HG02571 (cell line): Measurements from ENCODE around the gene PCOLCE2.

Experiments used
- ATAC-seq: cut with Tn5 transposase; IDR thresholded peaks from one replicate; pipeline ENCODE4 v1.9.1; 2021; ENCODE audit warnings: mild to moderate bottlenecking, moderate library complexity; ENCODE audit not compliant: unreplicated experiment

The PCOLCE2 gene

DNA sequence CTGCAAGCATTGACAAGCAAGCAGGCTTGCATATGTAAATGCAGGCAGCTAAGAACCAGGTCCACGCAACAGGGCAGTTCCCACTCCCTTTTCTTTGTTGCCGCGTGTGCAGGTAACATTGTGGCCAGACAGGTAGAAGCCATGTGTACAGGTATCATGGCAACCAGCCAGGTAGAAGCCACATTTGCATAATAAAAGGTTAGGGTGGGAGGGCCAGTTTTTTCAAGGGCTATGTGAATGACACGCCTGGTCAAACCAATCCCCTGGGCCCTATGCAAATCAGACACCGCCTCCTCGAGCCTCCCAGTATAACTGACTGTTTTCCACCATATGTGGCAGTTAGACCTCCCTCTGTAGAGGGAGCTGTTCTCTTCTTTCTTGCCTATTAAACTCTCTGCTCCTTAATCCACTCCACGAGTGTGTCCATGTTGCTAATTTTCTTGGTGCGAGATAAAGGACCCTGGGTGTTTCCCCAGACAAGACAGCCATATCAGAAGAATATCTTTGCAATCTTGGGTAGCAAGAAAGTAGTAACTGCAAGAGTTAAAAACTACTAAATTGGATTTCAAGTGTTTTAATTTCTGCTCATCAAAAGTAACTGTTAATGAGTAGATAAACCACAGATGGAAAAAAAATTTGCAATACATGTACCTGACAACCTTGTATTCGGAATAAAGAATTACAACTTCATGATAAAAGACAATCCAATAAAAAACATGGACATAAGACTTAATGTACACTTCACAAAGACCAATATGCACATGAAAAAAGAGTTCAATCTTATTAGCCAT is 21.8 kb downstream of the PCOLCE2 start:
- no peak for ATAC-seq

- no peak for ATAC-seq
Measured at GRCh38 chr3:142863930-142864920, 24.7 kb downstream of the PCOLCE2 start.

- no peak for ATAC-seq
Measured at GRCh38 chr3:142863010-142863817, 25.7 kb downstream of the PCOLCE2 start.

DNA sequence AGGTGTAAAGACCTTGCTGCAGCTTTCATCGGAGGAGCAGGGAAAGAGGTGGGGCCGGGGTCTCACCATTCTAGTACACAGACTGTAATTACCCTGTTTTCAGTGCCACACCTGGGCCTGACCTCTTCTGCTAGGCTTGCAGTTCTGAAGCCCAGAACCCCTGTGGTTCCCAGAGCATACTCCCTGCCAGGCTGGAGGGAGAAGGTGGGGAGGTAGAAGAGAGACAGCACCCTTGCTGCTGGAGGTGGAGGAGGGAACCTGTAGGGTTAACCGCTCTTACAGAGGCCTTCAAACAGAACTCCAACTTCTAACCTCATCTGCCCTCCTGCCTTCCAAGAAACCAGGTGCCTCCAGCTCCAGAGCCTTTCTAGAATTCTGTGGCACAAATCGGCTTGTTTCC is 27.0 kb downstream of the PCOLCE2 start:
- ATAC-seq: no peak

- no peak for ATAC-seq
Measured at GRCh38 chr3:142858043-142858442, 30.8 kb downstream of the PCOLCE2 start.

GRCh38 chr3:142857056-142857455 is 31.8 kb downstream of the PCOLCE2 start:
- no peak for ATAC-seq

GRCh38 chr3:142853270-142854168 is 35.4 kb downstream of the PCOLCE2 start:
- ATAC-seq: no peak

GRCh38 chr3:142852009-142852408 is 36.9 kb downstream of the PCOLCE2 start:
- ATAC-seq: no peak

DNA sequence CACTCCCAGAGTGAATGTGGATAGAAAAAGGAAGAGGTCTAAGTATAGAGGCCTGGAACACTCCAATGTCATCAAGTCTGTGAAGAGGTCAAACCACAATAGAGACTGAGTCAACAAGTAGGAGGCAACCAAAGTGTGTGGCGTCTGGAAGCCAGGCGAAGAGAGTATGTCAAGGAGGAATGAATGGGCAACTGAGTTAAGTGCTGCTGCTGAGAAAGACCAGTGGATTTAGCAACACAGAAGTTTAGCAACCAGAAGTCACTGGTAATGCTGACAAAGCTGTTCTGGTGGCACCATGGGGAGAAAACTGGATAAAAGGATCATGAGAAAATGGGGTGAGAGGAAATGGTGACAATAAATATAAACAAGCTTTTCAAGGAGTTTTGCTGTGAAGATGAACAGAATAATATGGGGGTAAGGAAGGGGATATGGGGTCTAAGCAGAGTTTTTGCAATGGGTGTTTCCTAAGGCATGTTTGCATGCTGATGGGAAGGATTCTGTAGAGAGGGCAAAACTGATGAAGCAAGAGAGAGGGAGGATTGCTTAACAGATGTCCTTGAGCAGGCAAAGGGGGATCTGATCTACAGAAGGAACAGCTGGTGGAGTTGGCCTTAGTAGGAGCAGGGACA is 38.4 kb downstream of the PCOLCE2 start:
- no peak for ATAC-seq

- no peak for ATAC-seq
Measured at GRCh38 chr3:142849148-142849547, 39.7 kb downstream of the PCOLCE2 start.

DNA sequence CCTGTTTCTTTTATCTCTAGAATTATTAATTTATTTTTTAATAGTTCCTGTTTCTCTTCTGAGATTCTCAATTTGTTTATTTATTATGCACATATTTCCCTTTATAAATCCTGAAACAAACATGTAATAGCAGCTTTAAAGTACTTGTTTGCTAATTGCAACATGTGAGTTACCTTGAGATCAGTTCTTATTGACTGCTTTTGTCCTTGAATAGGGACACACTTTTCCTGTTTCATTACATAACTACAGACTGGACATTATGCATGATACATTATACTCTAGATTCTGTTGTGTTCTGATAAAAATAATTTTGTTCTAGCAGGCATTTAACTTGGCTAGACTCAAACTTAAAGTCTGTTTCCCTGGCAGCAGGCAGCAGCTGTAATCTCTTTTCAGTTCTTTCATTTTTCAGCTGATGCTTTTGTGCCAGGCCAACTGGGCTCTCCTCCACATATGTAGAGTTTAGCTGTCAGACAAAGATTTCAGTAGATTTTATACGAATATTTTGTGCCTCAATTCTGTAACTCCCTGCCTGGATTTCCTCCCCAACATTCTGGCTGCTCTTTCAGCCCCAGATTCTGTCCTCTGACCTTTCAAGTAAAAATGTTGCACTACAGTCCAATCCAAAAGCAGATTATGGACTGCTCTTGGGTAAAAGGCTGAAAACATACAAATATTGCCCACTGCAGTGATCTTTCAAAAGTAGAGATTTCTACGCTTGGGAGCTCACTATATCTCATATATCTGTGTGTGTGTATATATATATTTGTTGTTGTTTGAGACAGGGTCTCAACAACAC is 41.9 kb downstream of the PCOLCE2 start:
- ATAC-seq: no peak

- ATAC-seq: no peak
Measured at GRCh38 chr3:142844339-142844977, 44.4 kb downstream of the PCOLCE2 start.

DNA sequence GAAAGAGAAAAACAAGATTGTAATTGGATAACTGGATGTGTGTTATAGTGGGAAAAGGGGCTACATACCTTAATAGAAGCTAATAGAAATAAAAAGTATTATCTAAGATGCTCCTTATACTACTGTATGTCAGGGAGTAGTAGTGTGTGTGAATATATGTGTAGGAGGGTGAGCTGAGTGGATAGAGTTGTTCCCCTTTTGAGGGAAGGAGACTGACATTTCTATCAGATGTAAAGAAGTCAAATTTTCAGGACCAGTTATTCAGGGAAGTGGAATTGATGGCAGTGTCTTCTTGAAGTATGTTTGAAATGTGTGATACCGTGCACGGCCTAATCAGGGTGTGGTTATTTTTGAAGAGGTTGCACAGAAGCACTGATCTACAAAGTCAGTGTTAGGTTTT is 49.1 kb downstream of the PCOLCE2 start:
- ATAC-seq: no peak

DNA sequence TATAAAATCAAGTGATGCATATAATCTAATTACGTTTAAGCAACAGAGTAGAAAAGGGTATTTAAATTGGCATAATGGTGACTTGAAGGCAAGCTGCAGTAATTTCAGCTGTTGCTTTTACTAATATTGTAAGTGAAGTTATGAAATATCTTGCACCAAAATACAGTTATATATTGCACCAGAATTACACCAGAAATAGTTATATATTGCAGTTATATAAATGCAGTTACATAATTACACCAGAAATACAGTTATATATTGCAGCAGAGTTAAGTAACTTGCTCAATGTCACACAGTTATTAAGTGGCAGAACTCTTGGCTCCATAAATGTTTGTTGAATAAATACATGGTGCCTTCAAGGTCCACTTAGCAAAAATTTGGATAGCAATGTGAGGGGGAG is 51.4 kb downstream of the PCOLCE2 start:
- no peak for ATAC-seq

DNA sequence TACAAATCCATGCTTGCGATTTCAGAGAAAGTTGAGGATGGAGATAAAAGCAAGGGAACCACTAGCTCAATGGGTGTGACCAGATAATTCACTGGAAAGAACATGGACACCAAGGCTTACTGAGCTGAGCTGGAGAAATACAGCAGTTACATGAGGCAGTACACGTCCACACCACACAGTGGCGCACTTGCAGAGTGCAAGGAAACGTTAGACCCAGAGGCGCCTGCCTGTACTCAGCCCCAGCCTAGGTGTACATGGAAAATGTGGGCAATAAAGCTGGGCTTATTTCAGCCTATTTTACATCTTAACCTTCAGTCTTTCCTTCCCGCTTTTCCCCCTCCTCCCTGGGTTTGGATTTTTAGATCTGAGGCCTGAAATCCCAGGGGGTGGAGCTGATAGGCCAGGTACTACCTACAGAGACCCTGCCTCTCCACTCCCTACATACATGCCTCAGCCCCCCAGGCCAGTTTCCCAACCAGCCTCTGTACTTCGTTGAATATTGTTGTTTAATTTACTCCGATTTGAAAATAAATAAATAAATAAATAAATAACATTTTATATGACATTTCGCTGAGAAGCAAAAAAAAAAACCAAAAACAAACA is 60.1 kb downstream of the PCOLCE2 start:
- peak; percentile 99 for ATAC-seq

GRCh38 chr3:142819179-142819578 is 69.7 kb downstream of the PCOLCE2 start:
- ATAC-seq: no peak

GRCh38 chr3:142818651-142819050 is 70.2 kb downstream of the PCOLCE2 start:
- no peak for ATAC-seq

- no peak for ATAC-seq
Measured at GRCh38 chr3:142817897-142818296, 71.0 kb downstream of the PCOLCE2 start.
